NCI-H2227 treated with DMSO at 0.1 percent for 48 hours (cell line): ENCODE data around the gene ALOX5AP.

Experiments used
- DNase-seq: peaks from one replicate; lab custom pipeline; 2025; lab: John Stamatoyannopoulos, UW

The ALOX5AP gene

DNA sequence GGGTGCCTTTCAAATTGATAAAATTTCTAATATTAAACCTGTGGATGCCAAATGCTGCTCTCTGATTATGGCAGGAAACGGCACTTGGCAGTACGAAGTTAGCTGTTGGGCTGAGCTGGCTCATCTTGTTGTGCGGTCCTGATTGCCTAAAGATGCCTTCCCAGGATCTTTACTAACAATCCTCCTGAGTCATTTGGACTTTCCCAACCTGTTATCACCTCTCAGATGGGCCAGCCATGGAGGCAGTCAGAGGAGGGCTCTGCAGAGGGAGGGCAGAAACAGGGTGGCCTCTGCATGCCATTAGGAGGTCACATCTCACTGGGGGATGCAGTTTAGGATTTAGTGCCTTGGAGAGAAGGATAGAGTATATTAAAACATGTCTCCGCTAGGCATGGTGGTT, 27.3 kb downstream of the ALOX5AP start:
- no peak for DNase-seq

DNA sequence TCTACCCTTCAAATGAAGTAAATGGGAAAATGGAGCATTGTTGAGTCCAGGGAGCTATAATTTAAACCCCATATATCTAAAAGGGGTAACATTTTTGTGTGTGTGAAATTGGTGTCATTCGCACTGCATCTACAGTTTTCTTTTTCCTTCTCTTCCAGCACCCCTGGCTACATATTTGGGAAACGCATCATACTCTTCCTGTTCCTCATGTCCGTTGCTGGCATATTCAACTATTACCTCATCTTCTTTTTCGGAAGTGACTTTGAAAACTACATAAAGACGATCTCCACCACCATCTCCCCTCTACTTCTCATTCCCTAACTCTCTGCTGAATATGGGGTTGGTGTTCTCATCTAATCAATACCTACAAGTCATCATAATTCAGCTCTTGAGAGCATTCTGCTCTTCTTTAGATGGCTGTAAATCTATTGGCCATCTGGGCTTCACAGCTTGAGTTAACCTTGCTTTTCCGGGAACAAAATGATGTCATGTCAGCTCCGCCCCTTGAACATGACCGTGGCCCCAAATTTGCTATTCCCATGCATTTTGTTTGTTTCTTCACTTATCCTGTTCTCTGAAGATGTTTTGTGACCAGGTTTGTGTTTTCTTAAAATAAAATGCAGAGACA, 28.6 kb downstream of the ALOX5AP start:
- DNase-seq = no peak

DNA sequence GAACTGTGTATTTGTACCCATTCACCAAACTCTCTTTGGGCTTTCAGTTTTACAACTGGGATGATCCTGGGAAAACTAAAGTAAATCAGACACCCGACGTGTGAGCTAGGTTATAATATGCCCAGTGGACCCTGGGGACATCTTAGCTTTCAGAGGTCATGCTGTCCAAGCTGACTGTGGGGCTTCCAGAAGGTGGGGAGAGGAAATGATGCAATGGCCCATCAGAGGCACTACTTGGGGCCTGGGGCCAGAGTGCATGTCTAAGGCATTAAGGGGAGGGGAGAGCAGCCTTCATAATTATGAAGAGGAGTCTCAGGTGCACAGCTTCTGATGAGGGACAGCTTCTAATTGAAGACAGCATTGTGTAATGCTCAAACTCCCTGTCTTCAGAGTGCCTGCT, 30.9 kb downstream of the ALOX5AP start:
- no peak for DNase-seq

DNA sequence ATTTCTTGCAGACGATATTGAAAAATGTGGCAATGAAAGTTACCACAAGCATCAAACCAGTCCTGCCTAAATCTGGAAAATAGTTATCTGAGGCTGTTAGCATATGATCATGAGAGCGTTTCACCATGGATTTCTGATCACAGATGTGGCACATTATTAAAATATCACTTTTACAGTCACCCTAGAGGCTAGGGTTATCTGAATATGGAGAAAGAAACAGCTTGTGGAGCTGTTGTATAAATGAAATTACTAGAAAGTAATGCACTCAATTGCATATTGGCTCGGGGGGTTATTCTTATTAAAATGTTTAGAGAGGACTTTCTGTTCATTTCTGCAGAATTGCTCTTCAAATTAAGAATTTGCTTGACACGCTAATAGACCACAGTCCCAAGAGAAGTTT, 35.6 kb downstream of the ALOX5AP start:
- DNase-seq = no peak

DNA sequence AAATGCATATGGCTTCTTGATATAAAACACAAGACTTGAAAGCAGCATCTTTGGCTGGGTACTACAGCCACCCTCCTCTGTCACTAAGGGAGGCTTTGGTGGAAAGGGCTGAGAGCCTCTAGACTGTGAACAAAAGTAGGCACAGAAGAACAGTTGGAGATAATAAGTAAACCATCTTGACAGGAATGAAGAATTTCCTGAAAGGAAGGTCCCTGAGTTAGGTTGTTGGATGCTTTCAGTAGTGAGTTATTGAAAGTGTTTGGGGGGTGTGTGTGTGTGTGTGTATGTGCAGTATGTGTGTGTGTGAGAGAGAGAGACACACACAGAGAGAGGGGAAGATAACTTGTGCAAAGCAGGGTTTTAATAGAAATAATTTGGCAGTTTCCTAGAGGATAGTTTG, 38.2 kb downstream of the ALOX5AP start:
- DNase-seq = no peak

DNA sequence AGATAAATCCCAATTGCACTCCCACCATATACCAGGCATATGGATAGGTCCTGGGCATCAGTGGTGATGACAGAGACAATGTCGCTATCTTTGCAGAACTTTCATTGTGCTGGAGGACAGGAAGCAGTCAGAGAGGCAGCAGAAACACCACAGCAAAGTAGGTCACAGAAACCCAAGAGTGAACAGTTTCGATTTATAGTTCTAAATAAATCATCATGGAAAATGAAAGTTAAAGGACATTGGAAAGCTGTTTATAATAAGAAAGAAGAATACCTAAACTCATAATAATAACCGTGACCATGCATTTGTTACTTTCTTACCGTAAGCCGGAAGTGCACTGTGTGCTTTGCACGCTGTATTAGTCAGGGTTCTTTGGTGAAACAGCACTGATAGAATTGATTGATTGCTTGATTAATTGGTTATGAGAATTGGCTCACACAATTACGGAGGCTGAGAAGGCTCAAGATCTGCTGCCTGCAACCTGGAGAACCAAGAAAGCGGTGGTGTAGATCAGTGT, 38.9 kb downstream of the ALOX5AP start:
- no peak for DNase-seq

DNA sequence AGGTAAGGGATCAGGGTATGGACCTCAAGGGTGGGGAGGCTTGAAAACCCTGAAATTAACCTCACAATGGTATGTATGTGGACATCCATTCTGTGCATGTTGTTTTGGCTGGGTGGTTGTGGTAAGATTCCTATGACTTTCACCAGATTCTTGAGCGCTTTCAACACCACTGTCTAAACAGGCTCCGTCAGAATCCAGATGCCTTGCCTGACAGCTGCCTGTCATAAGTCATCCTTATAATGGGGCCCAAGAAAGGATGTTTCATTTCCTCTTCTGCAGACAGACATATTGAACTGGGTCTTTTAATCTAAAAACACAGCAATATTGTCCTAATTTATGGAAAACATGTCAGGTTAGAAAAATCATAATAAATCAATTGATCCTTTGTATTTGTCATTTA, 41.3 kb downstream of the ALOX5AP start:
- DNase-seq = no peak

DNA sequence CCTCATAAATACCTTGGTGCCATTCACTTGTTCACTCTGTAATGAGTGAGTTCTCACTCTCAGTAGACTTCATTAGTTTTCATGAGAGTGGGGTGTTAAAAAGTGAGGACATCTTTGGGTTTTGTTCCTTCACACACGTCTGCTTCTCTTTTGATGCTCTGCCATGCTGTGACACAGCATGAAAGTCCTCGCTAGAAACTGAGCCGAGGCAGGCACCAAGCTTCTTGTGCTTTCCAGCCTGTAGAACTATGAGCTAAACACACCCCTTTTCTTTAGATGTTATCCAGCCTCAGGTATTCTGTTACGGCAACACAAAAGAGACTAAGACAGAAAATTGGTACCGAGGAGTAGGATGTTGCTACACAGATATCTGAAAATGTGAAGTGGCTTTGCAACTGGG, 43.7 kb downstream of the ALOX5AP start:
- DNase-seq = no peak

DNA sequence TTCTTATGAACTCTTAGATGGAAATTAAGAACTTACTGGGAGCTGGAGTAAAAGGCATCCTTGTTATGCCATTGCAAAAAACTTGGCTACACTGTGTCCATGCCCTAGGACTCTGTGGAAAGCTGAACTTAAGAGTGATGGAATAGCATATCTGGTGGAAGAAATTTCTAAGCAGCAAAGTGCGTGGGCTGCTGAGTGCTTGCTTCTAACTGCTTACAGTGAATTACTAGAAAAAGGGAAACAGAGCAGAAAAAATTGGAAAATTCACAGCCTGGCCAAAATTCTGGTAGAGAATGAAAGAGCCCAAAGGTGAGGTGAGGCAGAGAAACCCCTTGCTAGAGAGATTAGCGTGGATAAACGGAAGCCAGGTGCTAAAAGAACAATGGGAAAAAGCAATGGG, 44.3 kb downstream of the ALOX5AP start:
- DNase-seq = no peak

DNA sequence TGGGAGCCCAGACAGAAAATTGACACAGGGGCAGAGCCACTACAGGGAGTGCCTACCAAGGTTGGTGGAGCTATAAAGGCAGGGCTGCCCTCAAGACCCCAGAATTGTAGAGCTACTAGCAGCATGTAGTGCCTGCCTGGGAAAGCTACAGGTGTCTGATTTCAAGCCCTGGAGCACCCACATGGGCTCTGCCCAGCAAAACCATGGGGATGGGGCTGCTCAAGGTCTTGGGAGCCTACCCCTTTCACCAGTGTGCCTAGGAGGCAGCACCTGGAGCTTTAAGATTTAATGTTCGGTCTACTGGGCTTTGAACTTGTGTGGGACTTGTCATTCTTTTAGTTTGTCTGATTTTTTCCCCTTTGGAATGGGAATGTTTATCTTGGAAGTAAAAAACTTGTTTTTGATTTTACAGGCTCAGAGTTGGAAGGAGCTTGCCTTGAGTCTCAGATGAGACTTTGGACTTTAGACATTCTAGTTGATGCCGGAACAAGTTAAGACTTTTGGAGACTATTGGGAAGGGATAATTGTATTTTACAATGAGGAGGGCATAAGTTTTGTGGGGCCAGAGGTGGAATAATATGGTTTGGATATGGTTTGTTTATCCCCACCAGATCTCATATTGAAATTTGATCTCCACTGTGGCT, 45.1 kb downstream of the ALOX5AP start:
- DNase-seq = no peak

DNA sequence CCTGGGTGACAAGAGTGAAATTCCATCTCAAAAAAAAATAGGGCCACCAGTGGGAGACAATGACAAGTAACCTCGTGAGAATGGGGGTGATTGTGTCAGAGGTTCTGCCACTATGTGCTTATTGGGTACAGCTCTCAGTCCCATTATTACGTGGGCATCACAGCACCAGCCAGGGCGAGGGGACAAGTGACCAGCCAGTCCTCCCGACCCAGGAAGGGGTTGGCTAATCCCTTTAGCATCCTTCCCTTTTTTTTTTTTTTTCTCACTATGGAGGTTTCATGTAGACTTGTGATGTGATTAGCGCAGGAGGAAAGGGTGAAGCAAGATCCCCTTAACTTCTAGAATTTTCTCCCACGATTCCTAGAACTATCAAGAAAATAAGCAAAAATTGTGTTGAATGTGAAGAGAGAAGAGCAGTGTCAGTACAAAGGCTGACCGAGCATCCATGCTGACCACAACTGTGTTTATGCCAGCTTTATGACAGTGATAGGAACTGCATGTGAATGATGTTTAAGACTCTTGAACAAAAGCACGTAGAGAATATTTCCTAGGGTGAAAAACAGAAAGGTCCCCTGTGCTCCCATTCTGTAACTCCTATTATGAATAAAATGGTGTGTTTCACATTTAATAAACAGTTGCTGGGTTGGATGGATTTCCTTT, 50.0 kb downstream of the ALOX5AP start:
- DNase-seq = no peak

DNA sequence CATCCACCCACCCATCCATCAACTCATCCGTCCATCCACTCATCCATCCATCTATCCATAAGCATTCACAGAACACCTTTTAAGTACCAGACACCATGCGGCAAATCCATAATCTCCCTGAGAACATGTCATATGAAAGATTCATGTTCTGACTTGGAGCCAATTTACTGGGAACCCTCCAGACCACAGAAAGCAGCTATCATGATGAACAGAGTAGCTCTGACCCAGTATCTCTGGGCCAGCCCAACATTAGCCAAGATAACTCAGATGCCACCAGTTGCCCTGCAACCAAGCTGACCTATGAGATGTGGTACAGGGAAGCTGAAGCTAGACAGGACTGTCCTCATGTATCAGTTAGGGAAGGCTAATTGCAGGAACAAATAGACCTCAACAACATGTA, 51.3 kb downstream of the ALOX5AP start:
- DNase-seq = no peak

DNA sequence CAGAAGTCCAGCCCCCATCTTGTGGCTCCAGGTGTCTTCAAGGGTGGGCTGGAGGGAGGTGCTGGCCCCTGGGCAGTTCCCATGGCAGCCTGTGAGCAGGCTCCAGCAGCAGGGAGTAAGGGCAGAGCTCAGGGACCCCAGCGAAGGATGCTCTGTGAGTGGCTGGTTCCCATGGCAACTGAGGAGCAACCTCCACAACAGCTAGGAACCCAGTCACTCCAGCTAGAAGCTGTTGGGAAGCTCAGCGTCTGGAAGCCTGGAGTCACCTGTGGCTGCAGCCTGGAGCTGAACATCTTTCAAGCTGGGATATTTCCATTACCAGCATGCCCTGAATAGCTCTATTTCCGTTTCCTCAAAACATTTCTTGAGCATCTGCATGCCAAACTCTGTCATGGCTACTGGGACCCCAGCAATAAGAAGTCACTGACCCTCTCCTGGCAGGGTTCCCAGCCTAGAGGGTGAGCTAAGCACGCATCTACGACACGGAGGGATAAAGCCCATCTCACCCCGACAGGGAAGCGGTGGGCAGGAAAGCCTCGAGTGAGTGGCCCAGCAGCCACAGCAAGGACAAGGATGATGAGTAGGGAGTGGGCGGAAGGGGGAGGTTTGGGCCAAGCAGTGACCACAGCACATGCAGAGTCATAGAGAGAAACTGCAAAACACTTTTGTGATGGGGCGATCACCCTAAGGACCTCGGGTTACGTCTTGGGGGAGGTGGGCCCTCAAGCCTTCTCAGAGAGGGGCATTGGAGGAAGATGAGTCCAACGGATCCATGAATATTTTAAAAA, 52.6 kb downstream of the ALOX5AP start:
- no peak for DNase-seq

DNA sequence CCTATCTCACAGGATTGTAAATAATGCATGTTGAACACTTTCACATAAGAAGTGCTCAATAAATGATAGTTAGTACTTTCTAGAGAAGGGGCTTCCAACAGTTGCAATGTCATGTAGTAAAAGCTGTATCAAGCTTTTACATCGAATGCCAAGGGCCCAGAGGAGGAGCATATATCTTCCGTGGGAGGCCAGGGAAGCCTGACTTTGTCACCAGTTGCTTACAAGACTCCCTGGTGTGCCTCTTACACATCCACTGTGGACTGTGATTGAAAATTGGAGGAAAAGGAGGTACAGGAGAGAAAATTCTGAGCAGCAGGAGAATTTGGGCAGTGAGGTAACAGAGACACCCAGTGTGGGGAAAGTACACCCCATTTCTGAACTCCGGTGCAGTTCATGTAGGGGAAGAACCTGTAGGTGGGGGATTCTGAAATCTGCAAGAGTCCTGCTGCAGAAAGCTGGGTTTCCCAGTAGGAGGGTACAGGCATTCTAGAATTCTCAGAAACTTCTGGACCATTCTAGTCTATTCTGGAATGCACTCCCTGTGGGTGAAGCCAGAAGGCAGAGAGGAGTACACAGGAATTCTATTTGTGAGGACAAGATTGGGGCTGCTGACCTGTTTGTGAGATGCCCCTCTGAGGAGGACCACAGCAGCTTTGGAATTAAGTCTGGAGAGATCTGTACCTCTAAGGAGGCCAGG, 54.0 kb downstream of the ALOX5AP start:
- no peak for DNase-seq

DNA sequence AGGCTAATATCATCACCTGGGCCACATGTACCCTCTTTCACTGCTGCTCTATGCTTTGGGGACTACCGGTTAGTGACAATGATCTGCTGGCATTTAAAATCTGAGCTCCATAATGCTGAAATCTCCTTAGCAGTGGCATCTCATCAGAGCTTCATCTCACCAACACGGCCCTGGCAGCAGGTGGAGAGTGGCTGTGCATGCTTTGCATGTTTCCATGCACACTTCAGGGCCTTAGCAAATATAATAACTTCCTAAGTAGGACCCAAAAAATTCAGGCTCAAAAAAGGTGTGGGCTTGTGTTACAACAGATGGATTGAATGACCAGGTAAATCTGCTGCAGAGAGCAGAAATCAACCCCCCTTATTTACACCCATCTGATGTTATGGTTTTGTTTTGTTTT, 55.2 kb downstream of the ALOX5AP start:
- DNase-seq = no peak

DNA sequence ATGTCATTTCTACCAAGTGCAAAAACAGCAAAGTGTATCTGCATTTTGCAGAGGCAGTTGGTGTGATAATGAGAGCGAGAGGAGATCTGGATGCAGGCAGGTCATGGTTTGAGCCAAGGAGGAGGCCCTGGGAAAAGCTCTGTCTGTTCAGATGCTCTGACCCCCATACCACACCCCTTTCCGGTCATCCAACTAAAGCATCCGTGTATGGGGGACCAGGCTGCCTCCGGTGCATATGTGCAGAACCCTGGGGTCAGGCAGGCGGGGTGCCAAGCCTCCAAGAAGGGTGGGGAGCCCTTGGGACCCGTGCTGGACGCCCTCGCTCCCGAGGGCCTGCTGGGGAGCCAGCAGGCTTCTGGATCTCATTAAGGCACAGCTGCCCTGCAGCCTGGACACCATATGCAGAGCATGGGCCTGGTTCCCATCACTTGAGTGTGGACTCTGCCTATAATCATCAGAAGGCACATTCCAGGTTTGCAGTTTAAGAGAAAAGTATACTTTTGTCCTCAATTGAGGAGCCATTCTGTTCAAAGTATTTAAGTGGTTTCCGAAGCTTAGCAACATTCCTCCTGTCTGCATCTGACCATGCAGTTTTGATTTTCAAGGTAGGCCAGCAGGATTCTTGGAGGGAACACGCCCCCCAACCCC, 56.1 kb downstream of the ALOX5AP start:
- DNase-seq = no peak

DNA sequence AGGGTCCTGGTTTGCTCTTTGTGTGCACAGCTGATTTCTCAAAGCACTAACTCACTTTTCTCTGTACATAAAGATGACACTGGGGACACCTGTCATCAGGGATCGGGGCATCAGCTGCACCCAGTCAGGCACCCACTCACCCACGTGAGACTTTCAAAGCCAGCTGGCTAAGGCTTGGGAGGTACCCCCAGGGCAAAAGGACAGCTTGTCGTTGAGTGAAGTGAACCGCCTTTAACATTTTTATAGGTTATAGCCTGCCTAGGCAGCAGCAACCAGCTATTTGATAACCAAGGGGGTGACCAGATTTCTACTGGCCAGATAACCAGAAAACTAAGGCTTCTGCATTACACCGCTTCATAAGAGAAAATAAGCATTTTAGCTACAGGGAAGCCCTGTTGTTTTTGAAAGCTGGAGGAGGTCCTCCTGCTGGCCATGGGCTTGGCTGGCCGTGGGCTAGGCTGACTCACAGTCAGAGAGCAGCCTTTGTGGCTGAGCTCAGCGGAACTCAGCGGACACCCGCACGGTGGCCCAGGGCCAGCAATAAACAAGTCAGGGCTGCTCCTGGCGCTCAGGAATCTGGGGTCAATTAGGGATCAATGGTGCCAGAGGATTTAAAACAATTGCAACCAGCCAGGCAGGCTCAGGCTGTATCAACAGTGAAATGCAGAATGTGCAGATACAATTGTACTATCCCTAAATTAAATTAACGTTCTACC, 57.1 kb downstream of the ALOX5AP start:
- no peak for DNase-seq

DNA sequence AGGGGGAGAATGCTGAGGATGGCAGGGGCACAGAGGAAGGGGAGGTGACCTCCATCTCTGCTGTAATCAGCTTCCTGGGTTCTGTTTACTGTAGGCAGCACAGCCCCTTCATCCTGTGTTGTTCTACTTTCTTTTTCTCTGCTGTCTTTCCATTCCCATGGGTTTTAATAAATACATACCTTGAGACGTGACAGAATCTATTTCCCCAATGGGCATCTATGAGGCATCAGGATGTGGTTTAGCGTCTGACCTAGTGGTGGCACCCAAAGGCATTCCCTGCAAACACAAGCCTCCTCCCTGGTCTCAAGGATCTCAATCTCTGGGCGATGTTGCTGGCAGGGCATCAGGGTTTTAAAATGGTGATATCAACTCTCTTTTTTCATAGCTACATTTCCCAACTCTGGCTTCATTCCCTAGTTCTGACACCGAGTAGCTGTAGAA, 60.8 kb downstream of the ALOX5AP start:
- no peak for DNase-seq

DNA sequence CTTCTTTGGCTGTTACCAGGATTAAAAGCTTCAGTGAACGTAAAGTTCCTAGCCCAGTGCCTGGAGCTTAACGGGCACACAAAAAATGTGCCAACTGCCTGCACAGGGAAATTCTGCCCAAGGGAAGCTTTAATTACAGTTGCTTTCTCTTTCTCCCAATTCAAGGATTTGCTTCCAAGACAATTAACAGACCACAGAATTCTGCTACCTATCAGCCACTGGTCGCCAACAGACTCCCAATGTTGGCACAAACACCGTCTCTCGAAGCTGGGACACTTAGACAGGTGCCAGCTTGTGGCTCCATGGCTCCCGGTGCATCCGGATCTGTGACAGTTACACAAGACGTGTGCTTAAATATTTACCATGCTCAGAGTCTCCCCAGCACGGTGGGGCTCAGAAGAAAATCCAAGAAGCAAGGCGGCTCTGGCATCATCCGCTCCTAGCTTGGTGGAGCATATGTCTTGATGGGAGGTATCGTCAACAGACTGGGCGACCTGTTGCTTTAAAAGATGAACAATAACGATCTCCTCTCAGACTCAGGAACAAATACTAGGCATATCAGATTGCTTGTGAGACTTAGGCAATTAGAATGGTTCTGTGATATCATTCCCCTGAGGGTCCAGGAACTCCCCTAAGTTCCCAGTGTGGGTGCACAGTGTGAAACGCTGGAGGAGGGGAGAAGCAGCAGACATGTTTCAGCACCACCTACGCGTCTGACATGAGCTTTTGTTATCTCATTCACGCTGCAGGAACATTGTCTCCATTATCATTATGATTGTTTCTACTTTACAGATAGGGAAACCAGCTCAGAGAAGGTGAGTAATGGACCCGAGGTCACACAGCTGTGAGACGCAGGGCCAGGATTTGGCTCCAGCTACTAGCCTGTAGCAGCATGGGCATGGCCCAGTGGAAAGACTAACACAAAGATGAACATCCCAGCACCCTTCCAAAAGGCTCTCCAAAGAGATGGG, 61.6 kb downstream of the ALOX5AP start:
- no peak for DNase-seq
